Measurements from ENCODE around the gene RGCC. TPM values are rescaled to one million over a fixed set of nuclear protein-coding genes. Genes with fewer than 3 reads are reported as not detected.
A peak's percentile ranks its signal among the peaks of the same experiment; 100 is the strongest.
"Not testable (repeated sequence)": the region's sequence is repeated elsewhere in the genome, so short reads cannot be mapped to it uniquely, and the experiment has no call there.

RGCC gene
- total RNA-seq, 1 experiment from 2014 or later: not detected

- H3K27me3 Mint-ChIP-seq (ENCODE audit: low read depth): peaks cover 24% of the 10 kb centered on the region
- no peak overlapping the region for H3K4ac ChIP-seq (ENCODE audit: low read depth, low read length)
- H3K27me3 ChIP-seq (ENCODE audit: insufficient read depth, low read length): no peaks in the 10 kb centered on the region
- H3K79me1 ChIP-seq (ENCODE audit: insufficient read depth, low read depth, low read length, poor library complexity, severe bottlenecking): no peaks in the 10 kb centered on the region
- no peak overlapping the region for H4K8ac ChIP-seq (replicated peaks; ENCODE audit: insufficient read length, low read depth, low read length)
- no CpG with 5 or more reads among the region's 32 CpGs for whole genome bisulfite sequencing (ENCODE audit: extremely low coverage, insufficient read length, low lambda C conversion rate)
- no peaks in the 10 kb centered on the region for H3K79me2 ChIP-seq (ENCODE audit: insufficient read depth, low read length)
- H3K4me3 Mint-ChIP-seq: peak overlapping the region; percentile 56 to 77
- no peak overlapping the region for H2BK15ac ChIP-seq (ENCODE audit: low read depth, low read length)
- peak; percentile 40 for DNase-seq
- no peak overlapping the region for H2BK5ac ChIP-seq (ENCODE audit: insufficient read length, low read length)
- H3K36me3 Mint-ChIP-seq (ENCODE audit: insufficient read depth in 1 of 3, low read depth in 3 of 3): no peaks in the 10 kb centered on the region
- no peak overlapping the region for H2BK120ac ChIP-seq (ENCODE audit: low read depth, low read length, poor library complexity, severe bottlenecking)
- H3K9me3 Mint-ChIP-seq: no peaks in the 10 kb centered on the region; a peak in 1 of 5 replicates
- no peak overlapping the region for H3K14ac ChIP-seq (ENCODE audit: insufficient read depth, low read length)
- H4K20me1 ChIP-seq (ENCODE audit: control insufficient read depth, insufficient read depth, insufficient read length): no peaks in the 10 kb centered on the region
- peak overlapping the region; percentile 64 for H3K4me2 ChIP-seq (ENCODE audit: insufficient read depth, insufficient read length, low read length)
- no peak overlapping the region for H4K5ac ChIP-seq (ENCODE audit: insufficient read length, low read depth, low read length)
- TF ChIP-seq CTCF (conservative IDR thresholded peaks at IDR 0.05): peak; percentile 66
- no peak overlapping the region for H2AFZ ChIP-seq (ENCODE audit: low read length)
- no peaks in the 10 kb centered on the region for H3K4me1 ChIP-seq (ENCODE audit: insufficient read depth, low read length)
- H4K91ac ChIP-seq (ENCODE audit: insufficient read length, low read depth, low read length): no peak overlapping the region
- H3K9ac ChIP-seq (ENCODE audit: extremely low read depth, insufficient read length, low read length): no peak overlapping the region
- no peaks in the 10 kb centered on the region for H3K9me3 ChIP-seq (ENCODE audit: control insufficient read depth, low read depth, low read length)
- no peak overlapping the region for H3T11ph ChIP-seq (ENCODE audit: low read length)
- no peak overlapping the region for H3K27ac ChIP-seq (ENCODE audit: insufficient read length, low read depth, low read length)
- no peak overlapping the region for H2BK20ac ChIP-seq (ENCODE audit: low read depth, low read length, poor library complexity, severe bottlenecking)
- H3K27ac Mint-ChIP-seq: no peak overlapping the region
- H3K23ac ChIP-seq (ENCODE audit: insufficient read length, low read depth, low read length): no peak overlapping the region
- H3K18ac ChIP-seq (ENCODE audit: insufficient read length, low read depth, low read length): no peak overlapping the region
- H3K4me1 Mint-ChIP-seq: peaks cover 4% of the 10 kb centered on the region in 2 experiments; a peak in 3 of 4 replicates
- H3K23me2 ChIP-seq (ENCODE audit: insufficient read length, low read depth, low read length, poor library complexity, severe bottlenecking): no peaks in the 10 kb centered on the region
- H2AK5ac ChIP-seq (ENCODE audit: insufficient read length, low read length): no peak overlapping the region
- no peak overlapping the region for H2BK12ac ChIP-seq (ENCODE audit: insufficient read length, low read depth, low read length)
- no peak overlapping the region for H3K56ac ChIP-seq (ENCODE audit: insufficient read length, low read depth, low read length)
Measured at GRCh38 chr13:41428155-41428554, 29.2 kb upstream of the RGCC start.

GRCh38 chr13:41434030-41434429 is 23.3 kb upstream of the RGCC start:
- H3K36me3 Mint-ChIP-seq (ENCODE audit: insufficient read depth in 1 of 3, low read depth in 3 of 3); H3T11ph ChIP-seq (ENCODE audit: low read length); H3K4me2 ChIP-seq (ENCODE audit: insufficient read depth, insufficient read length, low read length); H2BK12ac ChIP-seq (ENCODE audit: insufficient read length, low read depth, low read length); H3K14ac ChIP-seq (ENCODE audit: insufficient read depth, low read length); H3K9me3 Mint-ChIP-seq; H3K23me2 ChIP-seq (ENCODE audit: insufficient read length, low read depth, low read length, poor library complexity, severe bottlenecking); H3K79me1 ChIP-seq (ENCODE audit: insufficient read depth, low read depth, low read length, poor library complexity, severe bottlenecking); H3K4me1 ChIP-seq (ENCODE audit: insufficient read depth, low read length); H3K23ac ChIP-seq (ENCODE audit: insufficient read length, low read depth, low read length); H2AK5ac ChIP-seq (ENCODE audit: insufficient read length, low read length); H3K27me3 ChIP-seq (ENCODE audit: insufficient read depth, low read length); H2AFZ ChIP-seq (ENCODE audit: low read length); H2BK5ac ChIP-seq (ENCODE audit: insufficient read length, low read length); H2BK20ac ChIP-seq (ENCODE audit: low read depth, low read length, poor library complexity, severe bottlenecking); H3K56ac ChIP-seq (ENCODE audit: insufficient read length, low read depth, low read length); H3K4me1 Mint-ChIP-seq; H4K8ac ChIP-seq (replicated peaks; ENCODE audit: insufficient read length, low read depth, low read length); H4K20me1 ChIP-seq (ENCODE audit: control insufficient read depth, insufficient read depth, insufficient read length); H4K91ac ChIP-seq (ENCODE audit: insufficient read length, low read depth, low read length); H2BK15ac ChIP-seq (ENCODE audit: low read depth, low read length); H2BK120ac ChIP-seq (ENCODE audit: low read depth, low read length, poor library complexity, severe bottlenecking); H3K79me2 ChIP-seq (ENCODE audit: insufficient read depth, low read length); H4K5ac ChIP-seq (ENCODE audit: insufficient read length, low read depth, low read length); H3K27ac Mint-ChIP-seq; H3K18ac ChIP-seq (ENCODE audit: insufficient read length, low read depth, low read length); H3K9ac ChIP-seq (ENCODE audit: extremely low read depth, insufficient read length, low read length); H3K9me3 ChIP-seq (ENCODE audit: control insufficient read depth, low read depth, low read length); DNase-seq; H3K4ac ChIP-seq (ENCODE audit: low read depth, low read length); H3K27ac ChIP-seq (ENCODE audit: insufficient read length, low read depth, low read length); H3K4me3 Mint-ChIP-seq: not testable (repeated sequence)
- WGBS (ENCODE audit: extremely low coverage, insufficient read length, low lambda C conversion rate): no CpG with 5 or more reads among the region's 6 CpGs
- peaks cover 12% of the 10 kb centered on the region for H3K27me3 Mint-ChIP-seq (ENCODE audit: low read depth)

Measured in H9 (cell line).